OCI-M1 (cell line): Measurements from ENCODE around the gene LIME1.
"Not testable (repeated sequence)": the region's sequence is repeated elsewhere in the genome, so short reads cannot be mapped to it uniquely, and the experiment has no call there.

Experiments used
- DNase-seq: peaks from one replicate; lab custom pipeline; 2025; lab: John Stamatoyannopoulos, UW

Gene LIME1

DNA sequence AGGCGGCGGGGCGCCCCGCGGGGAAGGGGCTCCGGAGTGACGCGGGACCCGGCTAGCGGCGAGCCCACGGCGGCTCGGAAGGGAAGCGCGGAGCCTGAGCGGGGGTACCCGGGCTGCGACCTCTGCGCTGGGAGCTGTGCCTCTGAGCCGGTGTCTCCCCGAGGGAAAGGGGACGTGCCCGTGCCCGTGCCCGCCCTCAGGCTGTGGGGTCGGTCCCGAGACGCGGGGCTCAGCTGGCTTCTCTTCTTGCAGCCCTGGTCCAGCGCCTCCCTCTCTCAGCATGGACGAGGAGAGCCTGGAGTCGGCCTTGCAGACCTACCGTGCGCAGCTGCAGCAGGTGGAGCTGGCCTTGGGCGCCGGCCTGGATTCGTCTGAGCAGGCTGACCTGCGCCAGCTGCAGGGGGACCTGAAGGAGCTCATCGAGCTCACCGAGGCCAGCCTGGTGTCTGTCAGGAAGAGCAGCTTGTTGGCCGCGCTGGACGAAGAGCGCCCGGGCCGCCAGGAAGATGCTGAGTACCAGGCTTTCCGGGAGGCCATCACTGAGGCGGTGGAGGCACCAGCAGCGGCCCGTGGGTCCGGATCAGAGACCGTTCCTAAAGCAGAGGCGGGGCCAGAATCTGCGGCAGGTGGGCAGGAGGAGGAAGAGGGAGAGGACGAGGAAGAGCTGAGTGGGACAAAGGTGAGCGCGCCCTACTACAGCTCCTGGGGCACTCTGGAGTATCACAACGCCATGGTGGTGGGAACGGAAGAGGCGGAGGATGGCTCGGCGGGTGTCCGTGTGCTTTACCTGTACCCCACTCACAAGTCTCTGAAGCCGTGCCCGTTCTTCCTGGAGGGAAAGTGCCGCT is 27.9 kb upstream of the LIME1 start:
- DNase-seq, result peak; percentile 21

DNA sequence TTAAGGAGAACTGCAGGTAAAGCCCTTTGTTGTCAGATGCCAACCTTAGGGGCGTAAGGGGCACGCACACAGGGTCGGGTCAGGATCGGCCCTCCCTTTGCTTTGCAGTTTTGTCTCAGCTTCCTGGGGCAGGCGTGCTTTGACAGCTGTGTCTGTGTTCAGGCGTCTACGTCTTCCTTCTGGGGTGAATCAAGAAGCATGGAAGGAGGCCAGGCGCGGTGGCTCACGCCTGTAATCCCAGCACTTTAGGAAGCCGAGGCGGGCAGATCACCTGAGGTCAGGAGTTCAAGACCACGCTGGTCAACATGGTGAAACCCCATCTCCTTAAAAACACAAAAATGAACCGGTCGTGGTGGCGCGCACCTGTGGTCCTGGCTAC is 27.3 kb upstream of the LIME1 start:
- no peak for DNase-seq

DNA sequence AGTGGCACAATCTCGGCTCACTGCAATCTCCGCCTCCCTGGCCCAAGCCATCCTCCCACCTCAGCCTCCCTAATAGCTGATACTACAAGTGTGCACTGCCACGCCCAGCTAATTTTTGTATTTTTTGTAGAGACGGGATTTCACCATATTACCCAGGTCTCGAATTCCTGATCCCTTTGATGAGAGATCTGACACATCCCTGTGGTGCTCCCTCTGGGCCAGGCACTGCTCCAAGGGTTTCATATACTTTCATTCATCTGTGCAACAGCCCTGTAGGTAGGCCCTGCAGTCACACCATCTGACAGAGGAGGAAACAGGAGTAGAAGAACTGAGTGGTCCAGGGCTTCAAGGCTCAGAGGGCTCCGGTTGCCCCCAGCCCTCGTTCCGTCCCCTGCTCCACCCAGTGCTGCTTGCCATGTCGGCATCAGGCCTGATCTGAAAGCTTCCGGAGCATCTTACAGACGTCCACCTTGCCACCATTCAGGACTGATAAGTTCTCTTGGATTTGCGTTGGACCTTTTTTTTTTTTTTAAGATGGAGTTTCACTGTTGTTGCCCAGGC is 25.3 kb upstream of the LIME1 start:
- DNase-seq, result no peak

DNA sequence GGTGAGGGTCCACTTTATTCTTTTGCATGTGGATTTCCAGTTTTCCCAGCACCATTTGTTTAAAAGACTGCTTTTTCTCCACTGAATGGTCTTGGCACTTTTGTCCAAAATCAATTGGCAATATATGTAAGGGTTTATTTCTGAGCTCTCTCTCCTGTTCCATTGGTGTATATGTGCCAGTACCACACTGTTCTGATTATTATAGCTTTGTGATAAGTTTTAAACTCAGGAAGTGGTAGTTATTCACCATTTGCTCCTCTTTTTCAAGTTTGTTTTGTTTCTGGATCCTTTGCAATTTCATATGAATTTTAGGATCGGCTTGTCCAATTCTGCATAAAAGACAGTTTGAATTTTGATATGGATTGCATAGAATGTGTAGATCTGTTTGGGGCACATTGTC is 24.3 kb upstream of the LIME1 start:
- no peak for DNase-seq

DNA sequence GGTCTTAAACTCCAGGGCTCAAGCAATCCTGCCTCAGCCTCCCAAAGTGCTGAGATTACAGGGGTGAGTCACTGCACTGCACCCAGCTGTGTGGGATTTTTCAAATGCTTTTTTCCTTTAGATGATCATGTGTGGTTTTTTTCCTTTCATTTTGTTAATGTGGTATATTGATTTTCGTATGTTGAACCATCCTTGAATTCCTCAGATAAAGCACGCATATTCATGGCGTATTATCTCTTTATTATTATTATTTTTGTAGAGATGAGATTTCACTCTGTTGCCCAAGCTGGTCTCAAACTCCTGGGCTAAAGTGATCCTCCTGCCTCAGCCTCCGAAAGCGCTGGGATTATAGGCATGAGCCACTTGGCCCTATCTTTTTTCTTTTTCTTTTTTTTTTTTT is 21.6 kb upstream of the LIME1 start:
- DNase-seq, result no peak

DNA sequence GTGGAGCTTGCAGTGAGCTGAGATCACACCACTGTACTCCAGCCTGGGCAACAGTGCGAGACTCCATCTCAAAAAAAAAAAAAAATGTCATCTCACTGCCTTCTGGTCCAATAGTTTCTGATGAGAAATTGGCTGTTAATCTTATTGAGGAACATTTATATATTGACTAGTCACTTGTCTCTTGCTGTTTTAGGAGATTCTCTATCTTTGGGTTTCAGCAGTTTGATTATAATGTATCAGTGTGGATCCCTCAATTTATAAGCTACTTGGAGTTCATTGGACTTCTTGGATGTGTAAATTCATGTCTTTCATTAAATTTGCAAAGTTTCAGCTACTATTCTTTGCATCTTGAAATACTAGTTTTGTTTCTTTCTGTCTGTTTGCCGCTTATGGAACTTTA is 17.5 kb upstream of the LIME1 start:
- peak; percentile 10 for DNase-seq

DNA sequence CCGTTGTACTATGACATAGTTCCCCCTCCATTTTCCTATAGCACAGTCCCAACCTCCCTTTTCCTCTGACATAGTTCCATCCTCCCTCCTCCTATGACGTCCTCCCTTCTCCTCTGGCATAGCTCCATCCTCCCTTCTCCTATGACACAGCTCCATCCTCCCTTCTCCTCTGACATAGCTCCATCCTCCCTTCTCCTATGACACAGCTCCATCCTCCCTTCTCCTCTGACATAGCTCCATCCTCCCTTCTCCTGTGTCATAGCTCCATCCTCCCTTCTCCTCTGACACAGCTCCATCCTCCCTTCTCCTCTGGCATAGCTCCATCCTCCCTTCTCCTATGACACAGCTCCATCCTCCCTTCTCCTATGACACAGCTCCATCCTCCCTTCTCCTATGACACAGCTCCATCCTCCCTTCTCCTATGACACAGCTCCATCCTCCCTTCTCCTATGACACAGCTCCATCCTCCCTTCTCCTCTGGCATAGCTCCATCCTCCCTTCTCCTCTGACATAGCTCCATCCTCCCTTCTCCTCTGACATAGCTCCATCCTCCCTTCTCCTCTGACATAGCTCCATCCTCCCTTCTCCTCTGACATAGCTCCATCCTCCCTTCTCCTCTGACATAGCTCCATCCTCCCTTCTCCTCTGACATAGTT is 13.4 kb upstream of the LIME1 start:
- DNase-seq, result not testable (repeated sequence)

DNA sequence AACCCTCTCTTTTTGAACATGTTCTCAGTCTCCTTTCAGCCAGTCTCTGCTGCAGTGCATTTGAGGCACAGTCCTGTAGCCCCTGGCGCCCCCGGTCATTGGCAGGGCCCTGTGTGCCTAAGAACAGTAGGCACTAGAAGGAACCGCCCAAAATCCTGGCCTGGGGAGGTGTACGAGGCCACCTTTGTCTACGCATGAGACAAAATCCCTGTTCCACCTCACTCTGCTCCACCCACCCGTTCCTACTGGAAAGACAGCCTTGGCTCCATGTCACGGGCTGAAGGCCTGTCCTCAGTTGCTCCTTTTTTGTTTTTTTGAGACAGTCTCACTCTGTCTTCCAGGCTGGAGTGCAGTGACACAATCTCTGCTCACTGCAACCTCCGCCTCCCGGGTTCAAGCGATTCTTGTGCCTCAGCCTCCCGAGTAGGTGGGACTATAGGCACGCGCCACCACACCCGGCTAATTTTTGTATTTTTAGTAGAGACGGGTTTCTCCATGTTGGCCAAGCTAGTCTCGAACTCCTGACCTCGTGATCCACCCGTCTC is 6.2 kb upstream of the LIME1 start:
- DNase-seq, result not testable (repeated sequence)

DNA sequence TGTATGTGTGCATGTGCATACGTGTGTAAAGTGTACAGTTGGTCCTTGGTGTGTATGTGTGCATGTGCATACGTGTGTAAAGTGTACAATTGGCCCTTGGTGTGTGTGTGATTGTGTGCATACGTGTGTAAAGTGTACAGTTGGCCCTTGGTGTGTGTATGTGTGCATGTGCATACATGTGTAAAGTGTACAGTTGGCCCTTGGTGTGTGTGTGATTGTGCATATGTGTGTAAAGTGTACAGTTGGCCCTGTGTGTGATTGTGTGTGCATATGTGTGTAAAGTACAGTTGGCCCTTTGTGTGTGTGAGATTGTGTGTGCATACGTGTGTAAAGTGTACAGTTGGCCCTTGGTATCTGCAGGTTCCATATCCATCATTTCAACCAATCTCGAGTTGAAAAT is 5.1 kb upstream of the LIME1 start:
- no peak for DNase-seq

DNA sequence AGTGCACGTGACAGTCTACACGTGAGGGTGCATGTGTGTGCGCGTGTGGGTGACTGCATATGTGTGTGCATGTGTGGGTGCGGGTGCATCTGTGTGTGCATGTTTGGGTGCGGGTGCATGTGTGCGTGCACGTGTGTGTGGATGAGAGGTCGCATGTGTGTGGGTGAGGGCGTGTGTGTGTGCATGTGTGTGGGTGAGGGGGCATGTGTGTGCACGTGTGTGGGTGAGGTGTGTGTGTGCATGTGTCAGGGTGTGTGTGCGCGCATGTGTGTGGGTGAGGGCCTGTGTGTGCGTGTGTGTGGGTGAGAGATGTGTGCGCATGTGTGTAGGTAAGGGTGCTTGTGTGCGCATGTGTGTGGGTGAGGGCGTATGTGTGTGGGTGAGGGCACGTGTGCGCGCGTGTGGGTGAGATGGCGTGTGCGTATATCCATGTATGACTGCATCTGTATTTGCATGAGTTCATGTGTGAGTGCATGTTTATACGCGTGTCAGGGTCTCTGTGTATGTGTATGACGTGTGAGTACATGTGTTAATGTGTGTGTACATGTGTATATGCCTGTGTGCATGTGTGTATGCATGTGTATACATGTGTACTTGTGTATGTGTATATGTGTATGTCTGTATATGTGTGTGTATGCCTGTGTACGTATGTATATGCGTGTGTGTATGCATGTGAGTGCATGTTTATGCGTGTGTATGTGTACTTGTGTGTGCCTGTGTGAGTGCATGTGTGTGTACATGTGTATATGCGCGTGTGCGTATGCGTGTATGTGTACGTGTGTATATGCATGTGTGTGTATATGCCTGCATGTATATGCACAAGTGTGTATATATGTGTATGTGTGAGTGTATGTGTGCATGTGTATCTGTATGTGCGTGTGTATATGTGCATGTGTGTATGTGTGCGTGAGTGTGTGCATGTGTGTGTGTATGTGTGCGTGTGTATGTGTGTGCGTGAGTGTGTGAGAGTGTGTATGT is 4.1 kb upstream of the LIME1 start:
- DNase-seq, result no peak

DNA sequence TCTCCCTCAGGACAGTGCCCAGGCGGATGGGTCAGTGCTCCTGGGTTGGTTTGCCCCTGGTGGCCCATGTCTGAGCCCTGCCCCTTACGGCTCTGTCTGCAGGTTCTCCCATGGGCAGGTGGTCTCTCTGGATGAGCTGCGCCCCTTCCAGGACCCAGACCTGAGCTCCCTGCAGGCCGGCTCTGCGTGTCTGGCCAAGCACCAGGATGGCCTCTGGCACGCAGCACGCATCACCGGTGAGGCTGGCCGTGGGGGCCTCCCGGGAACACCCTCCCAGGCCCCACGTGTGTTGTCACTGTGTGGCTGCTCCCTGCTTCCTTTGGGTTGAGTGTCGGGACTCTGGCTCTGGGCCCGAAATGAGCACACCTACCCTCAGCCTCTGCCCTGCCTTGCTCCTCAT is 3.3 kb upstream of the LIME1 start:
- no peak for DNase-seq

DNA sequence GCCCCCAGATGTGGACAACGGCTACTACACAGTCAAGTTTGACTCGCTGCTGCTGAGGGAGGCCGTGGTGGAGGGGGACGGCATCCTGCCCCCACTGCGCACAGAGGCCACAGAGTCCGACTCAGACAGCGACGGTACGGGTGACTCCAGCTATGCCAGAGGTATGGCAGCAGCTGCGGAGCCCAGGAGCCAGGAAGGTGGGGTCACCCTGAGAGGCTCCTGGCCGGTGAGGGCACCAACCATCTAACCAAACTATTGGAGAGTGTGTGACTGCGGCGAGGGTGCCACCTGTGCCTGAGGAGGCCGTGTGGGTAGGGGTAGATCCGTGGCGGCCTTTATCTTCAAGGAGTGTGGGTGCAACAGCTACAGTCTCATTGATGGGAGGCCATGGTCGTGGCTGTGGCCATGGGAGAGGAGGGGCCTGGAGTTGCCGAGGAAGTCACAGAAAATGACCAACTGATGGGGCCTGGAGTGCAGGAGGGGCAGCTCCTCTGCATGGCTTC is 2.8 kb upstream of the LIME1 start:
- DNase-seq, result no peak

DNA sequence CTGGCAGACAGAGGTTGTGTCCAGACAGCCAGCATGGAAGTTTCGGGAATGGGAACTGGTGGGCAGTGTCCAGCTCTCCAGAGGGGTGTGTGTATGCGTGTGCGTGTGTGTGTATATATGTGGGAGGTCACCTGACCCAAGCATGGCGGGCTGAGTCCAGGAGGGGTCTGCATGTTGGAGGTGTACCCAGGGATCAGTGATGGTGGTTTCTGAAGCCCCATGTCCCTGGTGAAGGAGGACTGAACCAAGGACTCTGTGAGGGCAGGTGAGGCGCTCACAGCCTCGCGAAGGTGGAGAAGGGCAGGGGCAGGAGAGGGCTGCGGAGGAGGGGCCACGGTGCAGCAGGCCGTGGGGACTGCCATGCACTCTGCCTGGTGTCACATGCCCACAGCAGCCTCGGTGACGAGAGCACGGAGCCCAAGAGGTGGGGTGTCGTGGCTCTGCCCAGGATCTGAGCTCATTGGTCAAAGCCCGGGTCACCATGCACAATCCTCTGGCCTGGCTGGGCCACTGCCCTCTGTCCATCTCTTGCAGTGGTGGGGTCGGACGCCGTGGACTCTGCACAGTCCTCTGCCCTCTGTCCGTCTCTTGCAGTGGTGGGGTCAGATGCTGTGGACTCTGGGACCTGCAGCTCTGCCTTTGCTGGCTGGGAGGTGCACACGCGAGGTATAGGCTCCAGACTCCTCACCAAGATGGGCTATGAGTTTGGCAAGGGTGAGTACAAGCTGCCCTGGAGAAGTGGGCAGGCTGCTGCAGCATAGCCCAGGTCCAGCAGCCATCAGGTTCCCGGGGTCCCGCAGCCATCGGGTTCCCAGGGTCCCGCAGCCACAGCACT is 2.1 kb upstream of the LIME1 start:
- no peak for DNase-seq

DNA sequence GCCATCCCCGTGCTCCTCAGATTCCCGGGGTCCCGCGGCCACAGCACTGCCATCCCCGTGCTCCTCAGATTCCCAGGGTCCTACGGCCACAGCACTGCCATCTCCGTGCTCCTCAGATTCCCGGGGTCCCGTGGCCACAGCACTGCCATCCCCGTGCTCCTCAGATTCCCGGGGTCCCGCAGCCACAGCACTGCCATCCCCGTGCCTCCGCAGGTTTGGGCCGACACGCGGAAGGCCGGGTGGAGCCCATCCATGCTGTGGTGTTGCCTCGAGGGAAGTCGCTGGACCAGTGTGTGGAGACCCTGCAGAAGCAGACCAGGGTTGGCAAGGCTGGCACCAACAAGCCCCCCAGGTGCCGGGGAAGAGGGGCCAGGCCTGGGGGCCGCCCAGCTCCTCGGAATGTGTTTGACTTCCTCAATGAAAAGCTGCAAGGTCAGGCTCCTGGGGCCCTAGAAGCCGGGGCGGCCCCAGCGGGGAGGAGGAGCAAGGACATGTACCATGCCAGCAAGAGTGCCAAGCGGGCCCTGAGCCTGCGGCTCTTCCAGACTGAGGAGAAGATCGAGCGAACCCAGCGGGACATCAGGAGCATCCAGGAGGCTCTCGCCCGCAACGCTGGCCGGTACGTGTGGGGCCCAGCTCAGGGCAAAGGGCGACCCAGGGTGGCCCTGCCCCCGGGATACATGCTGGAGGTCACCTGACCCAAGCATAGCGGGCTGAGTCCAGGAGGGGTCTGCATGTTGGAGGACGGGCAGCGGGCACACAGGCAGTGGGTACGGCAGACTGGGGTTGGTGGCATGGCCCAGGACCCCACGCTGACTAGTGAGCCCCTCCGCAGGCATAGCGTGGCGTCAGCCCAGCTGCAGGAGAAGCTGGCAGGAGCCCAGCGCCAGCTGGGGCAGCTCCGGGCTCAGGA is 1.3 kb upstream of the LIME1 start:
- no peak for DNase-seq

DNA sequence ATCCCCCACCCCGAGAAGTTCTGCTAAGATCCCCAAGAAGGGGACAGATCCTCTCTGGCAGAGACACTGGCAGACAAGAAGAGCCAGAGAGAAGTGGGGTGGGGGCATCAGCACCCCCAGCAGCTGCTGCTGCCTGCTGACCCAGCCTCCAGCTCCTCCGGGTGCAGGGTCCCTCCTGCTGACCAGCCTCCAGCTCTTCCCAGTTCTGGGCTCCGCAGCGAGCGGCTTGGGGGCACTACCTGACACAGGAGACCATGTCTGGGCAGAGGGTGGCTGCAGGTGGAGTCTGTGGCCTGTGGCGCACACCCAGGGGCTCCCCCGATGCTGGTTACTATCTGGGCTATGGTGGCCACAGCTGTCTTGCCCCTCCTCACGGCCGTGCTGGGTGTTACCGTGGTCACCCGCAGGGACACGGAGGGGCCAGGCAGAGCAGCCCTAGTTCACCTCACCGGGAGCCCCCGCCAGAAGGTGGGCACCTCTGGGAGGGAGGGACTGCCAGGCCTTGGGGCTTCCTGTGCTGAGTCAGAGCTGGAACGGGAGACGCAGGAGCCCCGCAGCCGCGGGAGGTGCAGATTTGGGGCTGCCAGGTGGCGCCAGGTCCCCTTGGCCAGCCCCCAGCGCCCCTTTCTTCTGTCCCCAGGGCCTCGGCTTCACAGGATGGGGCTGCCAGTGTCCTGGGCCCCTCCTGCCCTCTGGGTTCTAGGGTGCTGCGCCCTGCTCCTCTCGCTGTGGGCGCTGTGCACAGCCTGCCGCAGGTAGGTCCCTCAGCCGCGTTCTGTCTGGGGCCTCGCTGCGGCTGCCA is 630 bp downstream of the LIME1 start:
- no peak for DNase-seq

DNA sequence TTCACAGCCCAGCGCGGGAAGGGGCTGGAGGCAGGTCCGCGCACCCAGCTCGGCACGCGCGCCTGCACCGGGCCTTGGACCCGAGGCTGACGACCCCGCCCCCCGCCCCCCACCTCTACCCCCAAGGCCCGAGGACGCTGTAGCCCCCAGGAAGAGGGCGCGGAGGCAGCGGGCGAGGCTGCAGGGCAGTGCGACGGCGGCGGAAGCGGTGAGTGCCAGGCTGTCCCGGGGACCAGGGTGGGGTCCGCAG is 1.2 kb downstream of the LIME1 start:
- DNase-seq, result no peak

DNA sequence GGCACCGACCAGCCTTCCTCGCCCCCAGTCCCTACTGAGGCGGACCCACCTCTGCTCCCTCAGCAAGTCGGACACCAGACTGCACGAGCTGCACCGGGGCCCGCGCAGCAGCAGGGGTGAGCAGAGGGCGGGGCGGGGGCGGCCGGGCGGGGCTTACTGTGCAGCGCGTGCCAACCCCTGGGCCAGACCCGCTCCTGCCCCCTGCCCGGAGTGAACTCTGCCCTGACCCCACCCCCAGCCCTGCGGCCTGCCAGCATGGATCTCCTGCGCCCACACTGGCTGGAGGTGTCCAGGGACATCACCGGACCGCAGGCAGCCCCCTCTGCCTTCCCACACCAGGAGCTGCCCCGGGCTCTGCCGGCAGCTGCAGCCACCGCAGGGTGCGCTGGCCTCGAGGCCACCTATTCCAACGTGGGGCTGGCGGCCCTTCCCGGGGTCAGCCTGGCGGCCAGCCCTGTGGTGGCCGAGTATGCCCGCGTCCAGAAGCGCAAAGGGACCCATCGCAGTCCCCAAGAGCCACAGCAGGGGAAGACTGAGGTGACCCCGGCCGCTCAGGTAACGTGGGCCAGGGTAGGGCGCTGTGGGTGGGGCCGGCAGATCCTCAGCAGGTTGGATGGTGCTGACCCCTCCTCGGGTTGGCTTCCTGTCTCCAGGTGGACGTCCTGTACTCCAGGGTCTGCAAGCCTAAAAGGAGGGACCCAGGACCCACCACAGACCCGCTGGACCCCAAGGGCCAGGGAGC is 1.7 kb downstream of the LIME1 start:
- DNase-seq, result no peak

DNA sequence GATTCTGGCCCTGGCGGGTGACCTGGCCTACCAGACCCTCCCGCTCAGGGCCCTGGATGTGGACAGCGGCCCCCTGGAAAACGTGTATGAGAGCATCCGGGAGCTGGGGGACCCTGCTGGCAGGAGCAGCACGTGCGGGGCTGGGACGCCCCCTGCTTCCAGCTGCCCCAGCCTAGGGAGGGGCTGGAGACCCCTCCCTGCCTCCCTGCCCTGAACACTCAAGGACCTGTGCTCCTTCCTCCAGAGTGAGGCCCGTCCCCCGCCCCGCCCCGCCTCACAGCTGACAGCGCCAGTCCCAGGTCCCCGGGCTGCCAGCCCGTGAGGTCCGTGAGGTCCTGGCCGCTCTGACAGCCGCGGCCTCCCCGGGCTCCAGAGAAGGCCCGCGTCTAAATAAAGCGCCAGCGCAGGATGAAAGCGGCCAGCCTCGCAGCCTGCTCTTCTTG is 2.2 kb downstream of the LIME1 start:
- DNase-seq, result no peak
